SIG-M5 treated with dmso at 0.1 percent for 504 hours (cell line): ENCODE data around the gene TMCC1.
"Not testable (repeated sequence)": the region's sequence is repeated elsewhere in the genome, so short reads cannot be mapped to it uniquely, and the experiment has no call there.

Experiments used
- DNase-seq: peaks from one replicate; lab custom pipeline; 2025; ENCODE audit not compliant: unreplicated experiment; lab: John Stamatoyannopoulos, UW

The TMCC1 gene

GRCh38 chr3:129837065-129837642, 56.4 kb downstream of the TMCC1 start:
- no peak for DNase-seq

- DNase-seq = no peak
Measured at GRCh38 chr3:129836381-129837064, 57.0 kb downstream of the TMCC1 start.

GRCh38 chr3:129835198-129835597, 58.3 kb downstream of the TMCC1 start:
- no peak for DNase-seq

- DNase-seq = no peak
Measured at GRCh38 chr3:129834580-129834979, 58.9 kb downstream of the TMCC1 start.

GRCh38 chr3:129831942-129832341, 61.6 kb downstream of the TMCC1 start:
- not testable (repeated sequence) for DNase-seq

GRCh38 chr3:129831503-129831902, 62.0 kb downstream of the TMCC1 start:
- DNase-seq = no peak

GRCh38 chr3:129829640-129830039, 63.9 kb downstream of the TMCC1 start:
- DNase-seq = peak; percentile 74

- DNase-seq = no peak
Measured at GRCh38 chr3:129827765-129828164, 65.7 kb downstream of the TMCC1 start.

GRCh38 chr3:129824926-129825541, 68.5 kb downstream of the TMCC1 start:
- peak; percentile 47 for DNase-seq

- peak; percentile 59 for DNase-seq
Measured at GRCh38 chr3:129822679-129823078, 70.8 kb downstream of the TMCC1 start.

- no peak for DNase-seq
Measured at GRCh38 chr3:129822241-129822640, 71.3 kb downstream of the TMCC1 start.

GRCh38 chr3:129820587-129820986, 72.9 kb downstream of the TMCC1 start:
- no peak for DNase-seq

GRCh38 chr3:129812589-129812988, 80.9 kb downstream of the TMCC1 start:
- DNase-seq = no peak

- no peak for DNase-seq
Measured at GRCh38 chr3:129809297-129809696, 84.2 kb downstream of the TMCC1 start.

- no peak for DNase-seq
Measured at GRCh38 chr3:129796146-129796545, 97.4 kb downstream of the TMCC1 start.

GRCh38 chr3:129795186-129796010, 98.1 kb downstream of the TMCC1 start:
- no peak for DNase-seq

GRCh38 chr3:129794311-129795185, 99.0 kb downstream of the TMCC1 start:
- peak; percentile 22 for DNase-seq

- peak; percentile 30 for DNase-seq
Measured at GRCh38 chr3:129793942-129794310, 99.6 kb downstream of the TMCC1 start.

- DNase-seq = peak; percentile 61
Measured at GRCh38 chr3:129793319-129793718, 100.2 kb downstream of the TMCC1 start.

GRCh38 chr3:129783470-129783869, 110.0 kb downstream of the TMCC1 start:
- no peak for DNase-seq

GRCh38 chr3:129778871-129779270, 114.6 kb downstream of the TMCC1 start:
- no peak for DNase-seq
